IMR-90 (cell line): ENCODE data around the gene ATRNL1. TPM values are rescaled to one million over a fixed set of nuclear protein-coding genes. Genes with fewer than 3 reads are reported as not detected.

ENCODE experiments used
- ATAC-seq: fragments of 200-7000 bp; cut with Tn5 transposase; 2 replicates; pipeline ENCODE4 v1.9.1; 2020; ENCODE audit warnings: low read depth, mild to moderate bottlenecking, moderate library complexity
- BruUV-seq: library from RNA; stranded (reverse); fragments of 400-500 nt; replicated peaks from 2 replicates; lab custom pipeline; 2021; lab: Mats Ljungman, UMichigan
- CTCF ChIA-PET: fragments of 300-600 bp; formaldehyde crosslinking; extraction: SDS; loops from one replicate; lab custom pipeline; 2021; ENCODE audit warnings: antibody characterized with exemption; lab: Yijun Ruan, JAX
- POLR2A ChIA-PET: fragments of 300-600 bp; sonication (Branson Sonifier 250); formaldehyde crosslinking; loops from one replicate; lab custom pipeline; 2022; ENCODE audit warnings: antibody characterized with exemption; ENCODE audit not compliant: unreplicated experiment; lab: Charles Lee
- DNase-seq: peaks from one replicate; pipeline ENCODE4 v3.0.0; 2013
- H2AFZ ChIP-seq: replicated peaks from 2 replicates; pipeline ENCODE3; 2013; ENCODE audit warnings: low read length, mild to moderate bottlenecking; ENCODE audit not compliant: poor library complexity
- H2AK5ac ChIP-seq: 2 replicates; pipeline ENCODE4 v1.6.1; 2013; ENCODE audit warnings: low read depth, low read length, inconsistent platforms
- H2AK9ac ChIP-seq: replicated peaks from 2 replicates; pipeline ENCODE3; 2013; ENCODE audit warnings: mild to moderate bottlenecking, low read depth, low read length, moderate library complexity; ENCODE audit not compliant: poor library complexity
- H2BK120ac ChIP-seq: 2 replicates; pipeline ENCODE4 v1.6.1; 2013; ENCODE audit warnings: low read depth, low read length, inconsistent platforms
- H2BK15ac ChIP-seq: 3 replicates; pipeline ENCODE4 v1.6.1; 2013; ENCODE audit warnings: low read depth, low read length, inconsistent platforms
- H2BK20ac ChIP-seq: 2 replicates; pipeline ENCODE4 v1.6.1; 2013; ENCODE audit warnings: low read depth, mild to moderate bottlenecking, inconsistent platforms, low read length, moderate library complexity
- H2BK5ac ChIP-seq: 2 replicates; pipeline ENCODE4 v1.6.1; 2013; ENCODE audit warnings: mild to moderate bottlenecking, low read depth, low read length, inconsistent platforms; ENCODE audit not compliant: poor library complexity, severe bottlenecking
- H3K14ac ChIP-seq: replicated peaks from 2 replicates; pipeline ENCODE4 v1.6.1; 2013; ENCODE audit warnings: low read depth, low read length, inconsistent platforms
- H3K18ac ChIP-seq: 2 replicates; pipeline ENCODE4 v1.6.1; 2013; ENCODE audit warnings: low read depth, low read length, control low read depth
- H3K23ac ChIP-seq: 2 replicates; pipeline ENCODE4 v1.6.1; 2013; ENCODE audit warnings: low read depth, low read length, inconsistent platforms
- H3K27ac ChIP-seq: 2 replicates; pipeline ENCODE4 v1.5.1; 2013; ENCODE audit warnings: mild to moderate bottlenecking, control low read depth, low read length; ENCODE audit not compliant: insufficient read depth
- H3K27me3 ChIP-seq: 2 replicates; pipeline ENCODE4 v1.6.1; 2013; ENCODE audit warnings: low read length; ENCODE audit not compliant: control insufficient read depth, insufficient read depth
- H3K36me3 ChIP-seq: 2 replicates; pipeline ENCODE4 v1.6.1; 2013; ENCODE audit warnings: low read length, mixed read lengths; ENCODE audit not compliant: control insufficient read depth, insufficient read depth
- H3K4ac ChIP-seq: 2 replicates; pipeline ENCODE4 v1.6.1; 2013; ENCODE audit warnings: low read depth, low read length, inconsistent platforms
- H3K4me1 ChIP-seq: 2 replicates; pipeline ENCODE4 v1.6.1; 2013; ENCODE audit warnings: low read length, mixed read lengths; ENCODE audit not compliant: control insufficient read depth, insufficient read depth
- H3K4me2 ChIP-seq: 2 replicates; pipeline ENCODE4 v1.6.1; 2013; ENCODE audit warnings: low read depth, mild to moderate bottlenecking, control low read depth, low read length, moderate library complexity
- H3K4me3 ChIP-seq: 2 replicates; pipeline ENCODE4 v1.5.1; 2013; ENCODE audit warnings: low read depth, mild to moderate bottlenecking, control low read depth, low read length, moderate library complexity; ENCODE audit not compliant: insufficient read depth
- H3K56ac ChIP-seq: 2 replicates; pipeline ENCODE4 v1.6.1; 2013; ENCODE audit warnings: low read length, inconsistent platforms; ENCODE audit not compliant: insufficient read depth; ENCODE audit errors: extremely low read depth
- H3K79me1 ChIP-seq, 2 experiments: 2 replicates each; pipeline ENCODE4 v1.6.1; 2013; ENCODE audit warnings: low read length in 2 of 2, inconsistent platforms in 1 of 2, low read depth in 1 of 2
- H3K9ac ChIP-seq: 2 replicates; pipeline ENCODE4 v1.6.1; 2013; ENCODE audit warnings: low read depth, low read length, control low read depth
- H3K9me1 ChIP-seq: 2 replicates; pipeline ENCODE4 v1.6.1; 2013; ENCODE audit warnings: low read length, inconsistent platforms; ENCODE audit not compliant: insufficient read depth
- H3K9me3 ChIP-seq: 2 replicates; pipeline ENCODE4 v1.6.1; 2013; ENCODE audit warnings: low read length; ENCODE audit not compliant: control insufficient read depth, insufficient read depth
- H4K20me1 ChIP-seq: 2 replicates; pipeline ENCODE4 v1.6.1; 2013; ENCODE audit warnings: low read length, inconsistent platforms; ENCODE audit not compliant: insufficient read depth
- H4K5ac ChIP-seq: 2 replicates; pipeline ENCODE4 v1.6.1; 2013; ENCODE audit warnings: mild to moderate bottlenecking, low read depth, low read length, control low read depth
- H4K8ac ChIP-seq, 2 experiments: 2 replicates each; pipeline ENCODE4 v1.6.1; 2013; ENCODE audit warnings: low read depth in 2 of 2, low read length in 2 of 2, control low read depth in 1 of 2, inconsistent platforms in 1 of 2
- H4K91ac ChIP-seq: 2 replicates; pipeline ENCODE4 v1.6.1; 2013; ENCODE audit warnings: low read depth, low read length, inconsistent platforms; ENCODE audit not compliant: insufficient read depth
- CEBPB ChIP-seq: IDR thresholded peaks from 2 replicates; pipeline ENCODE4 v1.6.1; 2012; ENCODE audit warnings: low read depth, low read length, improper control_type of control experiment
- CHD1 ChIP-seq: IDR thresholded peaks from 2 replicates; pipeline ENCODE4 v1.6.1; 2012; ENCODE audit warnings: low read depth, low read length, improper control_type of control experiment
- NFE2L2 ChIP-seq: fragments of 150-350 bp; IDR thresholded peaks from 2 replicates; pipeline ENCODE4 v1.6.1; 2016; ENCODE audit warnings: low read depth, mild to moderate bottlenecking, low read length
- WGBS, 2 experiments: methylation state at CpG; one replicate each; pipeline versions ENCODE4 v1.1.5 to v1.1.7; 2013; ENCODE audit warnings: missing lambda C conversion rate in 2 of 2; ENCODE audit not compliant: insufficient read length in 1 of 2; ENCODE audit errors: extremely low coverage in 2 of 2; 5-methylcytosine and 5-hydroxymethylcytosine counted together
- dilution Hi-C: fragments of 300-500 bp; cut with HindIII; formaldehyde crosslinking; loops from one replicate; pipeline ENCODE4 v1.14.3; 2018; ENCODE audit warnings: low sequenced_read_pairs; ENCODE audit not compliant: unreplicated experiment
- in situ Hi-C: fragments of 300-500 bp; cut with MboI; formaldehyde crosslinking; loops from 3 replicates; pipeline ENCODE4 v1.14.3; 2019; ENCODE audit warnings: low sequenced_read_pairs, inconsistent platforms, mixed read lengths
- intact Hi-C: fragments of 100-400 bp; cut with micrococcal nuclease; formaldehyde crosslinking; loops from 2 replicates; pipeline ENCODE4 v1.10.0; 2022
- polyA plus RNA-seq, 3 experiments: library from polyadenylated mRNA; depleted of rRNA; stranded (reverse); fragments of >200 nt; gene quantifications; 2 replicates each; pipeline ENCODE4 v1.2.3, GENCODE V29; 2012; ENCODE audit warnings: low replicate concordance in 1 of 3
- total RNA-seq: library from RNA; depleted of rRNA; stranded (reverse); fragments of >200 nt; gene quantifications from 2 replicates; pipeline ENCODE4 v1.2.3, GENCODE V29; 2012

ATRNL1 gene
- total and polyA plus RNA-seq, 2 of the 4 experiments (the other 2 are of a cell fraction): 0.18 to 0.19 TPM

GRCh38 chr10:115845921-115846320 is 752.8 kb downstream of the ATRNL1 start:
- H3K4me2 ChIP-seq: no peak overlapping the region
- H3K9me3 ChIP-seq: no peaks in the 10 kb centered on the region
- no peak overlapping the region for H2BK120ac ChIP-seq
- ChIA-PET CTCF (interaction anchor here (1.5 kb wide), 1 partner anchor 12 kb away, joined by 3 read pairs; no protein-coding TSS in a partner anchor), POLR2A (no interaction called here)
- H3K27me3 ChIP-seq: no peaks in the 10 kb centered on the region
- TF ChIP-seq CEBPB (peak; percentile 85), CHD1 (no peak), NFE2L2 (no peak)
- no peak overlapping the region for H3K14ac ChIP-seq
- H3K23ac ChIP-seq: no peak overlapping the region
- ATAC-seq (no peak), DNase-seq (no peak)
- H3K56ac ChIP-seq: no peak overlapping the region
- no peaks in the 10 kb centered on the region for H3K36me3 ChIP-seq
- H4K5ac ChIP-seq: no peak overlapping the region
- H4K20me1 ChIP-seq: no peaks in the 10 kb centered on the region
- H3K4me1 ChIP-seq: no peaks in the 10 kb centered on the region; the same call in 1 of the 2 replicates
- no peak overlapping the region for H3K27ac ChIP-seq
- dilution Hi-C loops: no loop called here
- intact Hi-C loops: no loop called here
- no peak overlapping the region for H2BK20ac ChIP-seq
- no peak overlapping the region for H2AK9ac ChIP-seq
- H2AK5ac ChIP-seq: no peak overlapping the region
- BruUV-seq: no TSS peak
- no peak overlapping the region for H3K18ac ChIP-seq
- WGBS, 2 experiments: no CpG with 5 or more reads among the region's 1 CpG
- H4K8ac ChIP-seq: no peak overlapping the region
- no peaks in the 10 kb centered on the region for H3K79me1 ChIP-seq
- H4K91ac ChIP-seq: no peak overlapping the region
- H2BK15ac ChIP-seq: no peak overlapping the region
- H3K4me3 ChIP-seq: no peak overlapping the region
- H2AFZ ChIP-seq: no peak overlapping the region
- in situ Hi-C loops: no loop called here
- H2BK5ac ChIP-seq: no peak overlapping the region
- no peak overlapping the region for H3K4ac ChIP-seq
- H3K9ac ChIP-seq: no peak overlapping the region
- no peaks in the 10 kb centered on the region for H3K9me1 ChIP-seq
